Gastrocnemius medialis (tissue), 4 donors: Measurements from ENCODE around the gene DDX10.

Experiments used
- POLR2A ChIP-seq, 2 donors: fragments of 450-650 bp; IDR thresholded peaks; one replicate each; pipeline ENCODE4 v1.6.1; 2017; ENCODE audit warnings: antibody characterized with exemption in 2 of 2, mild to moderate bottlenecking in 2 of 2, moderate library complexity in 2 of 2
- TF ChIP-seq, protein P1 (sequence below), 5 experiments: fragments of 450-650 bp in 3 of 5; fragments of 200-600 bp in 2 of 5; sonication (generic) in 2 of 5; IDR thresholded peaks in 4 of 5; conservative IDR thresholded peaks in 1 of 5; 1 replicate in 4 of 5; 2 replicates in 1 of 5; pipeline ENCODE4 v1.5.1; 2016 to 2019; ENCODE audit warnings: antibody characterized with exemption in 5 of 5, mild to moderate bottlenecking in 3 of 5, moderate library complexity in 3 of 5

DNA sequence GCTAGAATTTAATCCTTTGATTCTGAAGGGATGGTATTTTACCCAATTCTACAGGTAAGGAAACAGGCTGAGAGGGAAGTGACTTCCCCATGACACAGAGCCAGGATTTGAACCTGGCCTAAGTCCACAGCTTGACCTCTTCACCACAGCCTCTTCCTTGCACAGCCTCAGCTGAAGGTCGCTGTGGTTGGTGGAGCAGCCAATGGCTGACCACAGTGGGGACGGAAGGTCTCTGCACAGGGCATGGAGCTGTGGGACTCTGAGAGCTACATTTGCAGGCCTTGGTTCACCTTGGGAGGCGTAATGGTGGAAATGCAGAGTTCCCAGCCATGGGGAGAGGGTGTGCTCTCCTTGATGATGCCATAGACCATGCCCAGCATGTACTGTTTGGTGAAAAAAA, 295.0 kb downstream of the DDX10 start:
- TF ChIP-seq, protein P1, sequence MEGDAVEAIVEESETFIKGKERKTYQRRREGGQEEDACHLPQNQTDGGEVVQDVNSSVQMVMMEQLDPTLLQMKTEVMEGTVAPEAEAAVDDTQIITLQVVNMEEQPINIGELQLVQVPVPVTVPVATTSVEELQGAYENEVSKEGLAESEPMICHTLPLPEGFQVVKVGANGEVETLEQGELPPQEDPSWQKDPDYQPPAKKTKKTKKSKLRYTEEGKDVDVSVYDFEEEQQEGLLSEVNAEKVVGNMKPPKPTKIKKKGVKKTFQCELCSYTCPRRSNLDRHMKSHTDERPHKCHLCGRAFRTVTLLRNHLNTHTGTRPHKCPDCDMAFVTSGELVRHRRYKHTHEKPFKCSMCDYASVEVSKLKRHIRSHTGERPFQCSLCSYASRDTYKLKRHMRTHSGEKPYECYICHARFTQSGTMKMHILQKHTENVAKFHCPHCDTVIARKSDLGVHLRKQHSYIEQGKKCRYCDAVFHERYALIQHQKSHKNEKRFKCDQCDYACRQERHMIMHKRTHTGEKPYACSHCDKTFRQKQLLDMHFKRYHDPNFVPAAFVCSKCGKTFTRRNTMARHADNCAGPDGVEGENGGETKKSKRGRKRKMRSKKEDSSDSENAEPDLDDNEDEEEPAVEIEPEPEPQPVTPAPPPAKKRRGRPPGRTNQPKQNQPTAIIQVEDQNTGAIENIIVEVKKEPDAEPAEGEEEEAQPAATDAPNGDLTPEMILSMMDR (IDR thresholded peaks at IDR 0.05 in 4 of 5, conservative IDR thresholded peaks at IDR 0.05 in 1 of 5) = no peak
- TF ChIP-seq POLR2A (IDR thresholded peaks at IDR 0.05) = no peak
